ENCODE data around the gene NFYA. TPM values are rescaled to one million over a fixed set of nuclear protein-coding genes. Genes with fewer than 3 reads are reported as not detected.
A peak's percentile ranks its signal among the peaks of the same experiment; 100 is the strongest.

NFYA gene
- total RNA-seq, 1 experiment from 2014 or later: 25.7 TPM

DNA sequence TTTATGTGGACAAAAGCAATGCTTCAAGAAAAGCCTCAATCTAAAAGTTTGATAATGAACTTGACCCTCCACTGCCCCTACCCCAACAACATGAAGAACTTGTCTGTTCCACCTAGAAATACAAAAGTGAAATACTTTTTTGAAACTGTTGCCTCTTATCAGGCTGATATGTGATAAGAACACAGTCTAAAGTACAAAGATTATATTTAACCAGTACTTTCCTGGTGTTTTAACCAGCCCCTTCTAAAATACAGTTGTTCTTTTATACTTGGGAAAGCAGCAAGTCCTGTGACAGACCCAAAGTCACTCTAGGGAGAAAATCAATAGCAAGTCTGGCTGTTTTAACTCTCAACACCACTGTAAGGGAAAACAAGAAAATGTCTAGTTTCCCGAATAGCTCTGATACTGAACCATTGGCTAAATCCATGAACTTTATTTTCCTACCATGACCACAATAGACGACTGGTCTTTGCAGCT lies 7.2 kb upstream of the NFYA start:
- Mint-ChIP-seq H3K27me3 (ENCODE audit: insufficient read depth, unreplicated experiment) (no peaks in the 10 kb centered on the region), H3K36me3 (ENCODE audit: insufficient read depth, unreplicated experiment) (peaks cover 33% of the 10 kb centered on the region), H3K9me3 (ENCODE audit: unreplicated experiment) (no peaks in the 10 kb centered on the region), H3K4me3 (ENCODE audit: unreplicated experiment) (peak overlapping the region; percentile 70), H3K27ac (ENCODE audit: unreplicated experiment) (peak overlapping the region; percentile 77), H3K4me1 (ENCODE audit: low read depth, unreplicated experiment) (peaks cover 60% of the 10 kb centered on the region)
- DNase-seq: no peak
- BruUV-seq (replicated peaks): no TSS peak
- ChIA-PET POLR2A (no interaction called here), CTCF (interaction anchor here (0.9 to 1.0 kb wide), 4 partner anchors 19 to 33 kb away, joined by 3 to 4 read pairs (median 3); no protein-coding TSS in a partner anchor)
- TF ChIP-seq, protein P1, sequence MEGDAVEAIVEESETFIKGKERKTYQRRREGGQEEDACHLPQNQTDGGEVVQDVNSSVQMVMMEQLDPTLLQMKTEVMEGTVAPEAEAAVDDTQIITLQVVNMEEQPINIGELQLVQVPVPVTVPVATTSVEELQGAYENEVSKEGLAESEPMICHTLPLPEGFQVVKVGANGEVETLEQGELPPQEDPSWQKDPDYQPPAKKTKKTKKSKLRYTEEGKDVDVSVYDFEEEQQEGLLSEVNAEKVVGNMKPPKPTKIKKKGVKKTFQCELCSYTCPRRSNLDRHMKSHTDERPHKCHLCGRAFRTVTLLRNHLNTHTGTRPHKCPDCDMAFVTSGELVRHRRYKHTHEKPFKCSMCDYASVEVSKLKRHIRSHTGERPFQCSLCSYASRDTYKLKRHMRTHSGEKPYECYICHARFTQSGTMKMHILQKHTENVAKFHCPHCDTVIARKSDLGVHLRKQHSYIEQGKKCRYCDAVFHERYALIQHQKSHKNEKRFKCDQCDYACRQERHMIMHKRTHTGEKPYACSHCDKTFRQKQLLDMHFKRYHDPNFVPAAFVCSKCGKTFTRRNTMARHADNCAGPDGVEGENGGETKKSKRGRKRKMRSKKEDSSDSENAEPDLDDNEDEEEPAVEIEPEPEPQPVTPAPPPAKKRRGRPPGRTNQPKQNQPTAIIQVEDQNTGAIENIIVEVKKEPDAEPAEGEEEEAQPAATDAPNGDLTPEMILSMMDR (IDR thresholded peaks at IDR 0.05; ENCODE audit: insufficient read depth in 1 of 2, low read depth in 1 of 2, low read length in 1 of 2, severe bottlenecking in 1 of 2, unreplicated experiment in 1 of 2): no peak
- Histone ChIP-seq H3K36me3 (ENCODE audit: control insufficient read depth, insufficient read depth, low read length) (no peaks in the 10 kb centered on the region; the same call in 1 of the 2 replicates), H3K27me3 (replicated peaks; ENCODE audit: control insufficient read depth, insufficient read depth, low read length) (no peaks in the 10 kb centered on the region), H3K4me3 (ENCODE audit: low read depth, low read length) (no peak overlapping the region), H3K4me1 (peaks cover 68% of the 10 kb centered on the region), H3K9me3 (no peaks in the 10 kb centered on the region)
- intact Hi-C loops (cut with micrococcal nuclease; ENCODE audit: unreplicated experiment): loop anchor here (1.0 to 10.0 kb wide), 7 partner anchors 16 to 351 kb away; no protein-coding TSS in a partner anchor

DNA sequence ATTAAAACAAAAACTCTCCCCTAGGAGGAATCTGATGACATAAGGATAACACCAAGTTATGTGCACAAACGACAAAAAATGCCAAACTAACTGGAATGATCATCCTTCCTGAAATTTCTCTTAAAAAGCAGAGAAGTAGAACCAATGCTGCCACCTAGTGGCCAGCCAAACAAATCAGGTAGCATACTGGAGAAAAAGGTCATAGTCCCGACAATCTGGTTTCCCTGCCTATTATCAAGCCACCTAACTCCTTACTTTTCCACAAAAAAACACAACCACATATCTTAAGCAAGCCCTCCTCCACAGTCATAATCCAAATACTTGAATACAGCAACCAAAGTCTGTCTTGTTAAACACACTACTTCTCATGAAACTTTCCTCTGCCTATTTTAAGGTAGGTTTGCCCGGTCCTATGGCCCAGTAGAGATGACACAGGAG lies 5.9 kb upstream of the NFYA start:
- POLR2A ChIA-PET: no interaction called here
- H3K4me1 ChIP-seq: peaks cover 61% of the 10 kb centered on the region
- DNase-seq: peak; percentile 72 to 79
- intact Hi-C loops (cut with micrococcal nuclease; ENCODE audit: unreplicated experiment): loop anchor here (5.0 to 10.0 kb wide), 2 partner anchors 40 to 352 kb away; no protein-coding TSS in a partner anchor
- peak overlapping the region; percentile 77 for H3K27ac Mint-ChIP-seq (ENCODE audit: unreplicated experiment)
- H3K27me3 ChIP-seq (replicated peaks; ENCODE audit: control insufficient read depth, insufficient read depth, low read length): no peaks in the 10 kb centered on the region
- no peaks in the 10 kb centered on the region; the same call in 1 of the 2 replicates for H3K36me3 ChIP-seq (ENCODE audit: control insufficient read depth, insufficient read depth, low read length)
- H3K27me3 Mint-ChIP-seq (ENCODE audit: insufficient read depth, unreplicated experiment): no peaks in the 10 kb centered on the region
- TF ChIP-seq, protein P1 (IDR thresholded peaks at IDR 0.05; ENCODE audit: insufficient read depth in 1 of 2, low read depth in 1 of 2, low read length in 1 of 2, severe bottlenecking in 1 of 2, unreplicated experiment in 1 of 2): peak; percentile 70 to 78
- CTCF ChIA-PET: no interaction called here
- no peak overlapping the region for H3K4me3 ChIP-seq (ENCODE audit: low read depth, low read length)
- peak overlapping the region; percentile 54 for H3K4me3 Mint-ChIP-seq (ENCODE audit: unreplicated experiment)
- H3K9me3 ChIP-seq: no peaks in the 10 kb centered on the region
- H3K36me3 Mint-ChIP-seq (ENCODE audit: insufficient read depth, unreplicated experiment): peaks cover 22% of the 10 kb centered on the region
- H3K9me3 Mint-ChIP-seq (ENCODE audit: unreplicated experiment): no peaks in the 10 kb centered on the region
- H3K4me1 Mint-ChIP-seq (ENCODE audit: low read depth, unreplicated experiment): peaks cover 56% of the 10 kb centered on the region
- BruUV-seq (replicated peaks): no TSS peak

DNA sequence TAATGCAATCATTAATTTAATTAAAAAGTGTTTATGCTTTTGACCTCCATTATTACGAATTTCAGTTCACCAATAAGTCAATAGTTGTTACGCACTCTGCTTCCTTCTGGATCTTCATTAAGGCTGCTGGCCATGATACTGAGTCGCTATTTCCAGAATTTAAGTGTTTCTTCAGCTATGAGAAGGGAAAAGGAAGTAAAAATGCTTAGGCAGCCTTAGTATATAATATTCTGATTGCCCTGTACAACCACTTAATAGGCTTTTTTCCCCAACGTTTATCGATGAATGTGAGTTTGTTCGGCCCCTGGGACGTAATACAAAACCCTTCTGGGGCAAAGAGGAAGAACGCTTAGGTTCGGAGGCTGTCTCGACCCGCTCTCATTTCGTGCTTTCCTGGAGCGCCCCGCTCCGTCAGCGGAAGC lies 1.3 kb upstream of the NFYA start:
- TSS peak; percentile 51 for BruUV-seq (replicated peaks)
- peaks cover 39% of the 10 kb centered on the region for H3K36me3 Mint-ChIP-seq (ENCODE audit: insufficient read depth, unreplicated experiment)
- no peaks in the 10 kb centered on the region for H3K27me3 Mint-ChIP-seq (ENCODE audit: insufficient read depth, unreplicated experiment)
- DNase-seq: no peak
- no peaks in the 10 kb centered on the region for H3K9me3 Mint-ChIP-seq (ENCODE audit: unreplicated experiment)
- Histone ChIP-seq H3K4me3 (ENCODE audit: low read depth, low read length) (peak overlapping the region; percentile 59), H3K9me3 (no peaks in the 10 kb centered on the region), H3K27me3 (replicated peaks; ENCODE audit: control insufficient read depth, insufficient read depth, low read length) (no peaks in the 10 kb centered on the region), H3K36me3 (ENCODE audit: control insufficient read depth, insufficient read depth, low read length) (no peaks in the 10 kb centered on the region), H3K4me1 (peaks cover 25% of the 10 kb centered on the region)
- H3K27ac Mint-ChIP-seq (ENCODE audit: unreplicated experiment): peak overlapping the region; percentile 78
- POLR2A ChIA-PET: interaction anchor here (0.6 kb wide), 1 partner anchor 132 kb away, joined by 3 read pairs; no protein-coding TSS in a partner anchor
- H3K4me1 Mint-ChIP-seq (ENCODE audit: low read depth, unreplicated experiment): peaks cover 39% of the 10 kb centered on the region
- TF ChIP-seq, protein P1 (IDR thresholded peaks at IDR 0.05; ENCODE audit: insufficient read depth in 1 of 2, low read depth in 1 of 2, low read length in 1 of 2, severe bottlenecking in 1 of 2, unreplicated experiment in 1 of 2): peak in 1 of 2 experiments; percentile 27
- peak overlapping the region; percentile 92 for H3K4me3 Mint-ChIP-seq (ENCODE audit: unreplicated experiment)
- CTCF ChIA-PET: no interaction called here
- intact Hi-C loops (cut with micrococcal nuclease; ENCODE audit: unreplicated experiment): loop anchor here (1.0 to 5.0 kb wide), 3 partner anchors 111 to 484 kb away; partner anchors contain the start of gene LRFN2

Data from Caco-2 (cell line).